Measurements from ENCODE around the gene SLC22A23. TPM values are rescaled to one million over a fixed set of nuclear protein-coding genes. Genes with fewer than 3 reads are reported as not detected.
A peak's percentile ranks its signal among the peaks of the same experiment; 100 is the strongest.
"Not testable (repeated sequence)": the region's sequence is repeated elsewhere in the genome, so short reads cannot be mapped to it uniquely, and the experiment has no call there.

Gene SLC22A23
- total RNA-seq, 1 donor from 2014 or later: 0.05 TPM

DNA sequence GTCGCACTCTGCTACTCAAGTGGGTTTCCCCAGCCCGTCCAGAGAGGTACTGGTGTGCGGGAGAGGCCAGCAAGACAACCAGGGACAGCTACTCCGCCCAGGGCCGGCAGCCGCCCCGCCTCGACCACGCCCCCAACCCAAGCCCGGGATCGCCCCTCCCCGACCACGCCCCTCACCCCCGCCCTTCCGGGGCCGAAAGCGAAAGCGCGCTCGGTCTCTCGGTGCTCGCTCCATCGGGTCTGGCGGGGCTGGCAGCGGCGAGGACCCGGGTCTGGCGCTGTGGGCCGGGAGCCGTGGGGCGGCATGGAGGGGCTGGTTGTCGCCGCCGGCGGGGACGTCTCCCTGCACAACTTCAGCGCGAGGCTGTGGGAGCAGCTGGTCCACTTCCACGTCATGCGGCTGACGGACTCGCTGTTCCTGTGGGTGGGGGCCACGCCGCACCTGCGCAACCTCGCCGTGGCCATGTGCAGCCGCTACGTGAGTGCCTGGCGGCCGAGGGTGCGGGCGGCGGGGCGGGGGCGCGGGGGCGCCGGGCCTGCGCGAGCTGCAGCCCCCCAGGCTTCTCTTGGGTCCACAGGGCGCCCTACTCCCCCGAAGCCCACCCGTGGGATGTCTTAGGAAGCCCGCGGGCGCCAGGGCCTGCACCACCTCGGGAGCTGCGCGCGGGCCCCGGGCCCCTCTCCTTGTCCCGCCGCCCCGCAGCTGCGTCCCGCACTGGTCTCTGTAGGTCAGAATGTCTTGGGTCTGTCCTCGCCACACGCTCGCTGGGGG is 197.9 kb downstream of the SLC22A23 start, which contains the start of gene PSMG4:
PSMG4 (plus strand) TSS at position 228 of the 771 bp plus-strand sequence; CDS start at position 304, 76 bp downstream.
- Mint-ChIP-seq H3K36me3 (ENCODE audit: low read depth) (peaks cover 18% of the 10 kb centered on the region), H3K4me1 (ENCODE audit: low read depth) (peaks cover 39% of the 10 kb centered on the region), H3K27ac (peak within 1 kb of the TSS; percentile 95), H3K9me3 (peaks cover 4% of the 10 kb centered on the region), H3K4me3 (peak within 1 kb of the TSS; percentile 99), H3K27me3 (ENCODE audit: insufficient read depth) (peaks cover 11% of the 10 kb centered on the region)
- DNase-seq (ENCODE audit: low spot score): peak; percentile 91
- intact Hi-C loops (cut with micrococcal nuclease): loop anchor here (1.0 to 2.0 kb wide), 11 partner anchors 50 to 876 kb away; partner anchors contain the start of genes BPHL, ECI2, FAM50B and NQO2

- intact Hi-C loops (cut with micrococcal nuclease): loop anchor here (1.0 to 2.0 kb wide), 10 partner anchors 49 to 877 kb away; partner anchors contain the start of genes BPHL, ECI2, FAM50B and NQO2
- Mint-ChIP-seq H3K27ac (no peak overlapping the region), H3K4me3 (peak overlapping the region; percentile 69), H3K36me3 (ENCODE audit: low read depth) (peaks cover 14% of the 10 kb centered on the region), H3K27me3 (ENCODE audit: insufficient read depth) (peaks cover 11% of the 10 kb centered on the region), H3K9me3 (peaks cover 4% of the 10 kb centered on the region), H3K4me1 (ENCODE audit: low read depth) (peaks cover 34% of the 10 kb centered on the region)
- DNase-seq (ENCODE audit: low spot score): no peak
Observed at GRCh38 chr6:3258201-3258600, 198.6 kb downstream of the SLC22A23 start.

GRCh38 chr6:3253597-3253961 is 203.3 kb downstream of the SLC22A23 start:
- H3K36me3 Mint-ChIP-seq (ENCODE audit: low read depth): no peaks in the 10 kb centered on the region

GRCh38 chr6:3252861-3253596 is 203.8 kb downstream of the SLC22A23 start:
- Mint-ChIP-seq H3K27me3 (ENCODE audit: insufficient read depth) (peaks cover 29% of the 10 kb centered on the region), H3K4me1 (ENCODE audit: low read depth) (peaks cover 14% of the 10 kb centered on the region), H3K4me3 (no peak overlapping the region), H3K36me3 (ENCODE audit: low read depth) (no peaks in the 10 kb centered on the region), H3K27ac (no peak overlapping the region), H3K9me3 (peaks cover 4% of the 10 kb centered on the region)
- intact Hi-C loops (cut with micrococcal nuclease): no loop called here
- DNase-seq (ENCODE audit: low spot score): no peak

More at GRCh38 chr6:3253597-3253961, 203.3 kb downstream of the SLC22A23 start:
- intact Hi-C loops (cut with micrococcal nuclease): no loop called here
- Mint-ChIP-seq H3K4me3 (no peak overlapping the region), H3K27ac (no peak overlapping the region), H3K4me1 (ENCODE audit: low read depth) (peaks cover 14% of the 10 kb centered on the region), H3K27me3 (ENCODE audit: insufficient read depth) (peaks cover 28% of the 10 kb centered on the region), H3K9me3 (peaks cover 4% of the 10 kb centered on the region)
- no peak for DNase-seq (ENCODE audit: low spot score)

- intact Hi-C loops (cut with micrococcal nuclease): no loop called here
- Mint-ChIP-seq H3K4me1 (ENCODE audit: low read depth) (peaks cover 14% of the 10 kb centered on the region), H3K9me3 (peaks cover 4% of the 10 kb centered on the region), H3K4me3 (no peak overlapping the region), H3K27ac (no peak overlapping the region), H3K36me3 (ENCODE audit: low read depth) (no peaks in the 10 kb centered on the region), H3K27me3 (ENCODE audit: insufficient read depth) (peaks cover 33% of the 10 kb centered on the region)
- DNase-seq (ENCODE audit: low spot score): no peak
Observed at GRCh38 chr6:3252369-3252768, 204.5 kb downstream of the SLC22A23 start.

- Mint-ChIP-seq H3K36me3 (ENCODE audit: low read depth) (no peaks in the 10 kb centered on the region), H3K4me1 (ENCODE audit: low read depth) (peaks cover 14% of the 10 kb centered on the region), H3K9me3 (peaks cover 4% of the 10 kb centered on the region), H3K27ac (no peak overlapping the region), H3K27me3 (ENCODE audit: insufficient read depth) (peaks cover 30% of the 10 kb centered on the region), H3K4me3 (no peak overlapping the region)
- peak; percentile 75 for DNase-seq (ENCODE audit: low spot score)
- intact Hi-C loops (cut with micrococcal nuclease): loop anchor here (1.0 kb wide), 1 partner anchor 125 kb away; no protein-coding TSS in a partner anchor
Observed at GRCh38 chr6:3251462-3252314, 205.2 kb downstream of the SLC22A23 start.

DNA sequence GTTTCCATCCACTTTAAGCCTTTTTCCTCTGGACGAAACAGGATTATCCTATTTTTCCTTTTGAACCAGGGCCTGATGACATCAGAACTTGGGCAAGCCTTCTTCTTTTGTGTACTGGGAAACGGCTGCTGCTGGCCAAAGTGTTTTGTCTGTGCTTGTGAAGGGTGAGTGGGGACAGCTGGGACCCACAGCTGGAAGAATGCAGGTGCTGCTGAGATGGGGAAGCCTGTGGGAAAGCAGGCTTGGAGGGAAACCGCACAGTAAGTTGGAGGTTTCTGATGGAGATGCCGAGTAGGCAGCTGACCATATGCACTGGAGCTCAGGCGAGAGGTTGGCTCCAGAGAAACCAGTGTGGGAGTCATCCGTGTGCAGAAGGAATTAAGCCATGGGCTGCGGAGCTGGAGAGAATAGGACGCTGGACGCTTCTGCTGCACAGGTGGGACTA is 206.6 kb downstream of the SLC22A23 start:
- Mint-ChIP-seq H3K27me3 (ENCODE audit: insufficient read depth) (peaks cover 35% of the 10 kb centered on the region), H3K9me3 (peaks cover 4% of the 10 kb centered on the region), H3K4me3 (no peak overlapping the region), H3K27ac (no peak overlapping the region), H3K4me1 (ENCODE audit: low read depth) (peaks cover 14% of the 10 kb centered on the region), H3K36me3 (ENCODE audit: low read depth) (no peaks in the 10 kb centered on the region)
- no peak for DNase-seq (ENCODE audit: low spot score)
- intact Hi-C loops (cut with micrococcal nuclease): no loop called here

- DNase-seq (ENCODE audit: low spot score): no peak
- Mint-ChIP-seq H3K36me3 (ENCODE audit: low read depth) (no peaks in the 10 kb centered on the region), H3K9me3 (peaks cover 4% of the 10 kb centered on the region), H3K27ac (no peak overlapping the region), H3K27me3 (ENCODE audit: insufficient read depth) (peaks cover 34% of the 10 kb centered on the region), H3K4me3 (no peak overlapping the region), H3K4me1 (ENCODE audit: low read depth) (peaks cover 14% of the 10 kb centered on the region)
- intact Hi-C loops (cut with micrococcal nuclease): no loop called here
Observed at GRCh38 chr6:3249821-3250220, 207.0 kb downstream of the SLC22A23 start.

DNA sequence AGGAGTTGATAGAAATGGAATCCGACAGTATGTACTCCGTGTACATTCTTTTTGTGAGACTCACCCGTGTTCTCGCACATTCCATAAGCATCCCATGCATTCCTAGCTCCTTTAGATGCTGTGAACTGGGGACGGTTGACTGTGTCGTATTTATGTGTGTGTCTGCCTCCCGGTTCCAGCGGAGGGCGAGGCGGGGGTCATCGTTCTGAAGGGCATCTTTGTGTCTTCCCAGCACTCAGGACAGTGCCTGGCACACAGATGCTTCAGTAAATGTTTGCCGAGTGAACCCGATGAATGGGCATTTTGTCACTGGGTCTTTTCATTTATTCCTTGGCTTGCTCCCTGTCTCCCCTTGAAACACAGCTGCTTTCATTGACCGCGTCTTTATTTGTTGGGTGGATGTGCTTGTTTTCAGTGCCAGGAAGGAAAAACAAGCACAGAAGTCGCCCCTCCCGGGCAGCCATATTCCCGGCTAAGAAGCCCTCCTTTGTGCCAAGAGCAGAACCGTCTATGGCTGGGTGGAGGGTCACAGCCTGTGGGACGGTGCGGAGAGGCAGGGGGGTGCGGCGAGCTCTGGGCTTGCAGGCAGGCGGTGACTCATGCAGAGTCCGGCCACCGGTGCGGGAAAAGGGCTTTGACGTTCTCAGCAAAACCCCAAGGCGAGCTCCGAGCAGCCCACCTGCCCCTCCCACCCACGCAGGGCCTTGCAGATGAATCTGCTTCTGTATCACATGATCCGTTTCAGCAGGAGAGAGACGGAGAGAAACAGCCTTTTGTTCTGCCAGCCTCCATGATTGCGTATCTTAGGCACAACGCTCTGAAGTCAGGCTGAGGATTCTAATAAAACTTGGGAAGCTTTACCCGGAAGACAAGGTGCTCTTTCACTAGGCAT is 209.3 kb downstream of the SLC22A23 start:
- intact Hi-C loops (cut with micrococcal nuclease): no loop called here
- no peak for DNase-seq (ENCODE audit: low spot score)
- H3K36me3 Mint-ChIP-seq (ENCODE audit: low read depth): no peaks in the 10 kb centered on the region
- H3K27ac Mint-ChIP-seq: no peak overlapping the region
- H3K9me3 Mint-ChIP-seq: no peaks in the 10 kb centered on the region
- no peak overlapping the region for H3K4me3 Mint-ChIP-seq
- H3K27me3 Mint-ChIP-seq (ENCODE audit: insufficient read depth): peaks cover 36% of the 10 kb centered on the region
- peaks cover 14% of the 10 kb centered on the region for H3K4me1 Mint-ChIP-seq (ENCODE audit: low read depth)

DNA sequence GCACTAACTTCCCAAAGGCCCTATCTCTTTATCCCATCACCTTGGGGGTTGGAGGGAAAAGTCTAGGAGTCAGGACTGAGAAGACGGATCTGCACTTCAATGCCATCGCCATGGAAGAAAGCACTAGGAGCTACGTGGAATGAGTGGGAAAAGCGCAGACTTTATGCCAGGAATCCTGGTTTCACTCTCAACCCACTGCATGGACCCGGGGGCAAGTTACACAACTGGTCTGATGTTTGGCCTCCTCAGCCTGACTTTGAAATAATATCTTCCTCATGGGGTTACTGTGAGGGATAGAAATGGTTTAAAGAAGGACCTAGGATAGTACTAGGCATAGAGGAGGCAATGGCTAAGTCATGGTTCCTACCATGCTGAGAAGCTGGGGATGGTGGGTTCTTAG is 211.6 kb downstream of the SLC22A23 start:
- peaks cover 35% of the 10 kb centered on the region for H3K27me3 Mint-ChIP-seq (ENCODE audit: insufficient read depth)
- no peak for DNase-seq (ENCODE audit: low spot score)
- intact Hi-C loops (cut with micrococcal nuclease): no loop called here
- no peaks in the 10 kb centered on the region for H3K9me3 Mint-ChIP-seq
- H3K4me1 Mint-ChIP-seq (ENCODE audit: low read depth): no peaks in the 10 kb centered on the region
- H3K36me3 Mint-ChIP-seq (ENCODE audit: low read depth): no peaks in the 10 kb centered on the region
- H3K4me3 Mint-ChIP-seq: no peak overlapping the region
- H3K27ac Mint-ChIP-seq: no peak overlapping the region

DNA sequence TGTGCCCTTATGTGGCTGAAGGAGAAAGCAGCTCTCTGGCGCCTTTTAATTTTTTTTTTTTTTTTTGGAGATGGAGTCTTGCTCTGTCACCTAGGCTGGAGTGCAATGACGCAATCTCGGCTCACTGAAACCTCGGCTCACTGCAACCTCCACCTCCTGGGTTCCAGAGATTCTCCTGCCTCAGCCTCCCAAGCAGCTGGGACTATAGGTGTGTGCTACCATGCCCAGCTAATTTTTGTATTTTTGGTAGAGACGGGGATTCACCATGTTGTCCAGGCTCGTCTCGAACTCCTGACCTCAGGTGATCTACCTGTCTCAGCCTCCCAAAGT is 212.1 kb downstream of the SLC22A23 start:
- H3K4me1 Mint-ChIP-seq (ENCODE audit: low read depth); H3K27ac Mint-ChIP-seq; intact Hi-C loops (cut with micrococcal nuclease); H3K4me3 Mint-ChIP-seq; H3K36me3 Mint-ChIP-seq (ENCODE audit: low read depth); DNase-seq (ENCODE audit: low spot score); H3K9me3 Mint-ChIP-seq: not testable (repeated sequence)
- peaks cover 34% of the 10 kb centered on the region for H3K27me3 Mint-ChIP-seq (ENCODE audit: insufficient read depth)
